ENCODE results near the gene DCANP1. TPM values are rescaled to one million over a fixed set of nuclear protein-coding genes. Genes with fewer than 3 reads are reported as not detected.

DCANP1 gene
- total and polyA plus RNA-seq, 9 of the 15 experiments (the other 6 are each of a cell fraction or from before 2014, with no cell fraction given): not detected

DNA sequence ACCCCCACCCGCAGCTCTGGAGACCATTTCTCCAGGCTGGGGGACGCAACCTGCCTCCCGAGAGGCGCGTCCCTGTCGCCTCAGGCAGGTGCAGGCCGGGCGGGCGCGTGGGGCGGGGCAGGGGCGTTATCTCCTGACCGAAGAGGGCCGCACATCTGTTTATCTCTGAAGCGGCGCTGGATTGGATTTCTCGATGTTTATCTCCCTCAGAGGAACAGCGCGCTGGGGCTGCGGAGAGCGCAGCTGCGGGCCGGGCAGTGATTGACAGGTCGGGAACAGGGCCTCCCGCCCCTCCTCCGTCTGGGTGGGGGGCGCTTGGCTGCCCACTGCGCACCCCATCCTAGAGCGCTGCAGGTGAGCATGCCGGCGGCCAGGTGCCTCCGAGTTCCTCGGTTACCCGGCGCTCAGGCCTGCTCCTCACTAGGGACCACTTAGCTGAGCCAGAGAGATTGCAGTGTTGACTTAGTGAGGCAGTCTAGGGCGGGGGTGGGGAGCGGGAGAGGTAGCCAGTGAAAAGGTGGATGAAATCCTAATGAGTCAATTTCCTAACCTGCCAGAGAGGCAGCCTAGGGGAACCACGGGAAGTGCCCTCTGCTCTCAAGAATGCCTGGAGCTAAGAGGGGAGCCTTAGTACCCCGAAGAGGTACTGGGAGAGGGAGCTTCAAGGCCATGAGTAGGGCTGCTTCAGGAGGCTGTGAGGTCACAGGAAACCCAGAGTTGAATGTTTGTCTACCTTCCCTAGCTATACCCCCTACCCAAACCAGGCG lies 44.6 kb upstream of the DCANP1 start (continued):
- TF ChIP-seq, protein P1, sequence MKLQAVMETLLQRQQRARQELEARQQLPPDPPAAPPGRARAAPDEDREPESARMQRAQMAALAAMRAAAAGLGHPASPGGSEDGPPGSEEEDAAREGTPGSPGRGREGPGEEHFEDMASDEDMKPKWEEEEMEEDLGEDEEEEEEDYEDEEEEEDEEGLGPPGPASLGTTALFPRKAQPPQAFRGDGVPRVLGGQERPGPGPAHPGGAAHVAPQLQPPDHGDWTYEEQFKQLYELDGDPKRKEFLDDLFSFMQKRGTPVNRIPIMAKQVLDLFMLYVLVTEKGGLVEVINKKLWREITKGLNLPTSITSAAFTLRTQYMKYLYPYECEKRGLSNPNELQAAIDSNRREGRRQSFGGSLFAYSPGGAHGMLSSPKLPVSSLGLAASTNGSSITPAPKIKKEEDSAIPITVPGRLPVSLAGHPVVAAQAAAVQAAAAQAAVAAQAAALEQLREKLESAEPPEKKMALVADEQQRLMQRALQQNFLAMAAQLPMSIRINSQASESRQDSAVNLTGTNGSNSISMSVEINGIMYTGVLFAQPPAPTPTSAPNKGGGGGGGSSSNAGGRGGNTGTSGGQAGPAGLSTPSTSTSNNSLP (IDR thresholded peaks at IDR 0.05; ENCODE audit: borderline replicate concordance, low read depth, low read length): no peak
- TF ChIP-seq SIN3B (IDR thresholded peaks at IDR 0.05; ENCODE audit: low read depth) (no peak), ZFX (CRISPR knock-in tag; IDR thresholded peaks at IDR 0.05) (0 out of 2 replicates have a peak, but pooled peaks have one; percentile 26), IRF2 (CRISPR knock-in tag; IDR thresholded peaks at IDR 0.05) (no peak), VEZF1 (CRISPR knock-in tag; IDR thresholded peaks at IDR 0.05) (peak; percentile 81), KLF16 (IDR thresholded peaks at IDR 0.05) (0 out of 2 replicates have a peak, but pooled peaks have one; percentile 6), DACH1 (IDR thresholded peaks at IDR 0.05; ENCODE audit: partially characterized antibody) (no peak), SRF (CRISPR knock-in tag; IDR thresholded peaks at IDR 0.05) (no peak), CHD1 (IDR thresholded peaks at IDR 0.05; ENCODE audit: low read length) (no peak), CXXC5 (CRISPR knock-in tag; IDR thresholded peaks at IDR 0.05) (peak; percentile 71), TFAP4 (CRISPR knock-in tag; IDR thresholded peaks at IDR 0.05; ENCODE audit: borderline replicate concordance) (no peak), CCNT2 (IDR thresholded peaks at IDR 0.05; ENCODE audit: borderline replicate concordance, extremely low read depth, insufficient read length, low read depth, low read length) (peak; percentile 81)
- TF ChIP-seq, protein P2, sequence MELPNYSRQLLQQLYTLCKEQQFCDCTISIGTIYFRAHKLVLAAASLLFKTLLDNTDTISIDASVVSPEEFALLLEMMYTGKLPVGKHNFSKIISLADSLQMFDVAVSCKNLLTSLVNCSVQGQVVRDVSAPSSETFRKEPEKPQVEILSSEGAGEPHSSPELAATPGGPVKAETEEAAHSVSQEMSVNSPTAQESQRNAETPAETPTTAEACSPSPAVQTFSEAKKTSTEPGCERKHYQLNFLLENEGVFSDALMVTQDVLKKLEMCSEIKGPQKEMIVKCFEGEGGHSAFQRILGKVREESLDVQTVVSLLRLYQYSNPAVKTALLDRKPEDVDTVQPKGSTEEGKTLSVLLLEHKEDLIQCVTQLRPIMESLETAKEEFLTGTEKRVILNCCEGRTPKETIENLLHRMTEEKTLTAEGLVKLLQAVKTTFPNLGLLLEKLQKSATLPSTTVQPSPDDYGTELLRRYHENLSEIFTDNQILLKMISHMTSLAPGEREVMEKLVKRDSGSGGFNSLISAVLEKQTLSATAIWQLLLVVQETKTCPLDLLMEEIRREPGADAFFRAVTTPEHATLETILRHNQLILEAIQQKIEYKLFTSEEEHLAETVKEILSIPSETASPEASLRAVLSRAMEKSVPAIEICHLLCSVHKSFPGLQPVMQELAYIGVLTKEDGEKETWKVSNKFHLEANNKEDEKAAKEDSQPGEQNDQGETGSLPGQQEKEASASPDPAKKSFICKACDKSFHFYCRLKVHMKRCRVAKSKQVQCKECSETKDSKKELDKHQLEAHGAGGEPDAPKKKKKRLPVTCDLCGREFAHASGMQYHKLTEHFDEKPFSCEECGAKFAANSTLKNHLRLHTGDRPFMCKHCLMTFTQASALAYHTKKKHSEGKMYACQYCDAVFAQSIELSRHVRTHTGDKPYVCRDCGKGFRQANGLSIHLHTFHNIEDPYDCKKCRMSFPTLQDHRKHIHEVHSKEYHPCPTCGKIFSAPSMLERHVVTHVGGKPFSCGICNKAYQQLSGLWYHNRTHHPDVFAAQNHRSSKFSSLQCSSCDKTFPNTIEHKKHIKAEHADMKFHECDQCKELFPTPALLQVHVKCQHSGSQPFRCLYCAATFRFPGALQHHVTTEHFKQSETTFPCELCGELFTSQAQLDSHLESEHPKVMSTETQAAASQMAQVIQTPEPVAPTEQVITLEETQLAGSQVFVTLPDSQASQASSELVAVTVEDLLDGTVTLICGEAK (IDR thresholded peaks at IDR 0.05): no peak
- TF ChIP-seq, protein P2 (CRISPR knock-in tag; IDR thresholded peaks at IDR 0.05): no peak
